Measurements from ENCODE around the gene LGALS4.
"Not testable (repeated sequence)": the region's sequence is repeated elsewhere in the genome, so short reads cannot be mapped to it uniquely, and the experiment has no call there.

LGALS4 gene

GRCh38 chr19:38842439-38843174, 29.9 kb upstream of the LGALS4 start:
- DNase-seq (ENCODE audit: low read depth, low spot score), result no peak

- DNase-seq (ENCODE audit: low read depth, low spot score), result no peak
Measured at GRCh38 chr19:38841787-38842438, 29.2 kb upstream of the LGALS4 start.

- DNase-seq (ENCODE audit: low read depth, low spot score), result no peak
Measured at GRCh38 chr19:38841180-38841766, 28.5 kb upstream of the LGALS4 start.

GRCh38 chr19:38840583-38840968, 27.8 kb upstream of the LGALS4 start:
- DNase-seq (ENCODE audit: low read depth, low spot score), result no peak

- DNase-seq (ENCODE audit: low read depth, low spot score), result no peak
Measured at GRCh38 chr19:38839816-38840582, 27.3 kb upstream of the LGALS4 start.

- no peak for DNase-seq (ENCODE audit: low read depth, low spot score)
Measured at GRCh38 chr19:38838986-38839761, 26.4 kb upstream of the LGALS4 start.

GRCh38 chr19:38838208-38838985, 25.7 kb upstream of the LGALS4 start:
- DNase-seq (ENCODE audit: low read depth, low spot score), result peak; percentile 39

GRCh38 chr19:38837656-38838121, 24.9 kb upstream of the LGALS4 start:
- no peak for DNase-seq (ENCODE audit: low read depth, low spot score)

- DNase-seq (ENCODE audit: low read depth, low spot score), result no peak
Measured at GRCh38 chr19:38836983-38837626, 24.4 kb upstream of the LGALS4 start.

- DNase-seq (ENCODE audit: low read depth, low spot score), result no peak
Measured at GRCh38 chr19:38836159-38836982, 23.6 kb upstream of the LGALS4 start.

- DNase-seq (ENCODE audit: low read depth, low spot score), result no peak
Measured at GRCh38 chr19:38834590-38834989, 21.8 kb upstream of the LGALS4 start.

GRCh38 chr19:38834104-38834490, 21.4 kb upstream of the LGALS4 start:
- no peak for DNase-seq (ENCODE audit: low read depth, low spot score)

- no peak for DNase-seq (ENCODE audit: low read depth, low spot score)
Measured at GRCh38 chr19:38833092-38833425, 20.3 kb upstream of the LGALS4 start.

- DNase-seq (ENCODE audit: low read depth, low spot score), result no peak
Measured at GRCh38 chr19:38831142-38831605, 18.4 kb upstream of the LGALS4 start.

GRCh38 chr19:38830039-38830733, 17.4 kb upstream of the LGALS4 start:
- no peak for DNase-seq (ENCODE audit: low read depth, low spot score)

- not testable (repeated sequence) for DNase-seq (ENCODE audit: low read depth, low spot score)
Measured at GRCh38 chr19:38829203-38829602, 16.5 kb upstream of the LGALS4 start.

GRCh38 chr19:38826856-38827551, 14.3 kb upstream of the LGALS4 start:
- DNase-seq (ENCODE audit: low read depth, low spot score), result no peak

GRCh38 chr19:38825936-38826335, 13.2 kb upstream of the LGALS4 start:
- DNase-seq (ENCODE audit: low read depth, low spot score), result not testable (repeated sequence)
